GM12878 (cell line): ENCODE results near the gene TRRAP.

ENCODE experiments used
- CTCF ChIP-seq, 3 experiments: IDR thresholded peaks in 2 of 3; conservative IDR thresholded peaks in 1 of 3; 2 replicates each; pipeline ENCODE4 v1.5.1; 2011; ENCODE audit warnings: low read depth in 3 of 3, low read length in 3 of 3, mild to moderate bottlenecking in 3 of 3, control low read depth in 2 of 3, moderate library complexity in 2 of 3, inconsistent platforms in 1 of 3, mixed read lengths in 1 of 3; ENCODE audit not compliant: control insufficient read depth in 2 of 3, insufficient read depth in 1 of 3; ENCODE audit errors: extremely low read depth in 1 of 3
- EGR1 ChIP-seq, 2 experiments: IDR thresholded peaks; 1 replicate in 1 of 2; 2 replicates in 1 of 2; pipeline ENCODE4 v1.6.1; 2011 to 2012; ENCODE audit warnings: low read depth in 2 of 2, low read length in 2 of 2, borderline replicate concordance in 1 of 2, mild to moderate bottlenecking in 1 of 2, moderate library complexity in 1 of 2
- FOXM1 ChIP-seq: IDR thresholded peaks from 2 replicates; pipeline ENCODE4 v1.6.1; 2012; ENCODE audit warnings: low read depth, mild to moderate bottlenecking, inconsistent platforms, low read length, moderate library complexity
- MAX ChIP-seq: IDR thresholded peaks from 2 replicates; pipeline ENCODE4 v1.6.1; 2012; ENCODE audit warnings: low read depth, low read length, improper control_type of control experiment
- NR2C2 ChIP-seq: IDR thresholded peaks from 2 replicates; pipeline ENCODE4 v1.6.1; 2011; ENCODE audit warnings: borderline replicate concordance, low read depth; ENCODE audit not compliant: control insufficient read depth, insufficient read length
- POLR2A ChIP-seq: IDR thresholded peaks from 2 replicates; pipeline ENCODE4 v1.6.1; 2011; ENCODE audit warnings: low read depth, mild to moderate bottlenecking, low read length
- SUPT20H ChIP-seq: IDR thresholded peaks from 2 replicates; pipeline ENCODE4 v1.6.1; 2011; ENCODE audit warnings: low read depth, mild to moderate bottlenecking, low read length, moderate library complexity, borderline replicate concordance; ENCODE audit not compliant: control insufficient read depth
- USF2 ChIP-seq: IDR thresholded peaks from 2 replicates; pipeline ENCODE4 v1.6.1; 2011; ENCODE audit warnings: low read depth, low read length, improper control_type of control experiment, borderline replicate concordance
- ZNF24 ChIP-seq: fragments of 450-650 bp; IDR thresholded peaks from 2 replicates; pipeline ENCODE4 v1.6.1; 2017; ENCODE audit warnings: antibody characterized with exemption, mild to moderate bottlenecking
- TF ChIP-seq, protein P1 (sequence below): IDR thresholded peaks from 2 replicates; pipeline ENCODE4 v1.6.1; 2012; ENCODE audit warnings: low read length, inconsistent platforms

GRCh38 chr7:98868450-98868849 is 9.9 kb upstream of the TRRAP start:
- TF ChIP-seq SUPT20H: no peak
- TF ChIP-seq, protein P1, sequence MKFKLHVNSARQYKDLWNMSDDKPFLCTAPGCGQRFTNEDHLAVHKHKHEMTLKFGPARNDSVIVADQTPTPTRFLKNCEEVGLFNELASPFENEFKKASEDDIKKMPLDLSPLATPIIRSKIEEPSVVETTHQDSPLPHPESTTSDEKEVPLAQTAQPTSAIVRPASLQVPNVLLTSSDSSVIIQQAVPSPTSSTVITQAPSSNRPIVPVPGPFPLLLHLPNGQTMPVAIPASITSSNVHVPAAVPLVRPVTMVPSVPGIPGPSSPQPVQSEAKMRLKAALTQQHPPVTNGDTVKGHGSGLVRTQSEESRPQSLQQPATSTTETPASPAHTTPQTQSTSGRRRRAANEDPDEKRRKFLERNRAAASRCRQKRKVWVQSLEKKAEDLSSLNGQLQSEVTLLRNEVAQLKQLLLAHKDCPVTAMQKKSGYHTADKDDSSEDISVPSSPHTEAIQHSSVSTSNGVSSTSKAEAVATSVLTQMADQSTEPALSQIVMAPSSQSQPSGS: no peak
- no peak for TF ChIP-seq EGR1 (IDR thresholded peaks at IDR 0.05; ENCODE audit: borderline replicate concordance in 1 of 2, low read depth in 2 of 2, low read length in 2 of 2)
- no peak for TF ChIP-seq NR2C2
- TF ChIP-seq FOXM1: no peak
- TF ChIP-seq MAX: no peak
- no peak for TF ChIP-seq ZNF24
- no peak for TF ChIP-seq CTCF (IDR thresholded peaks at IDR 0.05 in 2 of 3, conservative IDR thresholded peaks at IDR 0.05 in 1 of 3; ENCODE audit: control insufficient read depth in 2 of 3, extremely low read depth in 1 of 3, insufficient read depth in 1 of 3, low read depth in 3 of 3, low read length in 3 of 3)
- no peak for TF ChIP-seq USF2
- no peak for TF ChIP-seq POLR2A
